ENCODE data around the gene SLC35F3. TPM values are rescaled to one million over a fixed set of nuclear protein-coding genes. Genes with fewer than 3 reads are reported as not detected.

SLC35F3 gene
- polyA plus RNA-seq, 1 of the 3 experiments (the other 2 are of a cell fraction) = 0.87 TPM

DNA sequence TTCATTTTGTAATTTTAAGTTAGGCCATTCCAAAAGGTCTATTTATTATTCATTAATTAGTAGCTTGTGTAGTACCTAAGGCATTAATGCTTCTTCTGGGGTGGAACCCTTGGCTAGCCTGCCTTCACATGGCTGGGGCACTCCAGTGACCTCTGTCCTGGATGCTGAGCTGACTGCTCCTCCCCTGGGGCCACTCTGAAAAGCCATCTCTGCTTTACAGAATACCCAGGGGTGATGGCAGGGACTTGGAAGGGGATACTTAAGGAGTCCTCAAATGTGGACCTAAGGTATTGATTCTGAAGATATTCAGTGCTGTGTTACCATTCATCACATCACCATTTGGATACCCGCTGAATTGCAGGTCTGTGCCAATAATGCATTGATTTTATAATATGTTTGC is 281.0 kb downstream of the SLC35F3 start:
- Histone ChIP-seq H3K79me2 (ENCODE audit: insufficient read depth) (no peaks in the 10 kb centered on the region), H3K27me3 (ENCODE audit: insufficient read depth) (no peaks in the 10 kb centered on the region; the same call in 1 of the 2 replicates), H3K4me3 (ENCODE audit: low read depth in 2 of 2, low read length in 1 of 2) (no peak overlapping the region), H3K4me1 (ENCODE audit: control insufficient read depth in 1 of 2, insufficient read depth in 2 of 2, low read depth in 1 of 2, low read length in 1 of 2) (no peaks in the 10 kb centered on the region), H3K4me2 (no peak overlapping the region), H3K9me2 (no peaks in the 10 kb centered on the region), H3K27ac (ENCODE audit: low read depth in 2 of 2, low read length in 1 of 2) (no peak overlapping the region), H3K9me3 (peaks cover 2% of the 10 kb centered on the region; the same call in 1 of the 2 replicates), H3F3A (replicated peaks; ENCODE audit: insufficient read depth) (no peaks in the 10 kb centered on the region), H4K20me1 (ENCODE audit: insufficient read depth) (no peaks in the 10 kb centered on the region), H3K36me3 (replicated peaks in 1 of 2; ENCODE audit: control insufficient read depth in 1 of 2, insufficient read depth in 2 of 2, low read length in 1 of 2) (no peaks in the 10 kb centered on the region), H3K9ac (no peak overlapping the region), H2AFZ (ENCODE audit: low read depth) (no peak overlapping the region)
- no peak for TF ChIP-seq NRF1 (IDR thresholded peaks at IDR 0.05; ENCODE audit: low read depth, low read length)
- no peak for TF ChIP-seq RXRA (IDR thresholded peaks at IDR 0.05; ENCODE audit: borderline replicate concordance, low read depth)
- TF ChIP-seq MXI1 (IDR thresholded peaks at IDR 0.05; ENCODE audit: low read depth, low read length) = no peak
- TF ChIP-seq MEF2A (IDR thresholded peaks at IDR 0.05; ENCODE audit: borderline replicate concordance, low read depth) = no peak
- TF ChIP-seq SIN3A (IDR thresholded peaks at IDR 0.05; ENCODE audit: borderline replicate concordance, low read depth, low read length) = no peak
- no peak for TF ChIP-seq NFIC (IDR thresholded peaks at IDR 0.05; ENCODE audit: borderline replicate concordance)
- TF ChIP-seq, protein P1, sequence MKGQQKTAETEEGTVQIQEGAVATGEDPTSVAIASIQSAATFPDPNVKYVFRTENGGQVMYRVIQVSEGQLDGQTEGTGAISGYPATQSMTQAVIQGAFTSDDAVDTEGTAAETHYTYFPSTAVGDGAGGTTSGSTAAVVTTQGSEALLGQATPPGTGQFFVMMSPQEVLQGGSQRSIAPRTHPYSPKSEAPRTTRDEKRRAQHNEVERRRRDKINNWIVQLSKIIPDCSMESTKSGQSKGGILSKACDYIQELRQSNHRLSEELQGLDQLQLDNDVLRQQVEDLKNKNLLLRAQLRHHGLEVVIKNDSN (IDR thresholded peaks at IDR 0.05; ENCODE audit: borderline replicate concordance, low read depth) = no peak
- TF ChIP-seq, protein P2, sequence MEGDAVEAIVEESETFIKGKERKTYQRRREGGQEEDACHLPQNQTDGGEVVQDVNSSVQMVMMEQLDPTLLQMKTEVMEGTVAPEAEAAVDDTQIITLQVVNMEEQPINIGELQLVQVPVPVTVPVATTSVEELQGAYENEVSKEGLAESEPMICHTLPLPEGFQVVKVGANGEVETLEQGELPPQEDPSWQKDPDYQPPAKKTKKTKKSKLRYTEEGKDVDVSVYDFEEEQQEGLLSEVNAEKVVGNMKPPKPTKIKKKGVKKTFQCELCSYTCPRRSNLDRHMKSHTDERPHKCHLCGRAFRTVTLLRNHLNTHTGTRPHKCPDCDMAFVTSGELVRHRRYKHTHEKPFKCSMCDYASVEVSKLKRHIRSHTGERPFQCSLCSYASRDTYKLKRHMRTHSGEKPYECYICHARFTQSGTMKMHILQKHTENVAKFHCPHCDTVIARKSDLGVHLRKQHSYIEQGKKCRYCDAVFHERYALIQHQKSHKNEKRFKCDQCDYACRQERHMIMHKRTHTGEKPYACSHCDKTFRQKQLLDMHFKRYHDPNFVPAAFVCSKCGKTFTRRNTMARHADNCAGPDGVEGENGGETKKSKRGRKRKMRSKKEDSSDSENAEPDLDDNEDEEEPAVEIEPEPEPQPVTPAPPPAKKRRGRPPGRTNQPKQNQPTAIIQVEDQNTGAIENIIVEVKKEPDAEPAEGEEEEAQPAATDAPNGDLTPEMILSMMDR (IDR thresholded peaks at IDR 0.05) = no peak
- TF ChIP-seq, protein P3, sequence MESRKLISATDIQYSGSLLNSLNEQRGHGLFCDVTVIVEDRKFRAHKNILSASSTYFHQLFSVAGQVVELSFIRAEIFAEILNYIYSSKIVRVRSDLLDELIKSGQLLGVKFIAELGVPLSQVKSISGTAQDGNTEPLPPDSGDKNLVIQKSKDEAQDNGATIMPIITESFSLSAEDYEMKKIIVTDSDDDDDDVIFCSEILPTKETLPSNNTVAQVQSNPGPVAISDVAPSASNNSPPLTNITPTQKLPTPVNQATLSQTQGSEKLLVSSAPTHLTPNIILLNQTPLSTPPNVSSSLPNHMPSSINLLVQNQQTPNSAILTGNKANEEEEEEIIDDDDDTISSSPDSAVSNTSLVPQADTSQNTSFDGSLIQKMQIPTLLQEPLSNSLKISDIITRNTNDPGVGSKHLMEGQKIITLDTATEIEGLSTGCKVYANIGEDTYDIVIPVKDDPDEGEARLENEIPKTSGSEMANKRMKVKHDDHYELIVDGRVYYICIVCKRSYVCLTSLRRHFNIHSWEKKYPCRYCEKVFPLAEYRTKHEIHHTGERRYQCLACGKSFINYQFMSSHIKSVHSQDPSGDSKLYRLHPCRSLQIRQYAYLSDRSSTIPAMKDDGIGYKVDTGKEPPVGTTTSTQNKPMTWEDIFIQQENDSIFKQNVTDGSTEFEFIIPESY (IDR thresholded peaks at IDR 0.05; ENCODE audit: borderline replicate concordance, low read depth) = no peak
- TF ChIP-seq TAF1 (IDR thresholded peaks at IDR 0.05; ENCODE audit: borderline replicate concordance, low read depth, low read length) = no peak
- TF ChIP-seq RCOR1 (IDR thresholded peaks at IDR 0.05; ENCODE audit: low read length) = no peak
- no peak for TF ChIP-seq ELF1 (IDR thresholded peaks at IDR 0.05)
- no peak for TF ChIP-seq YY1 (IDR thresholded peaks at IDR 0.05; ENCODE audit: low read depth)
- TF ChIP-seq, protein P4, sequence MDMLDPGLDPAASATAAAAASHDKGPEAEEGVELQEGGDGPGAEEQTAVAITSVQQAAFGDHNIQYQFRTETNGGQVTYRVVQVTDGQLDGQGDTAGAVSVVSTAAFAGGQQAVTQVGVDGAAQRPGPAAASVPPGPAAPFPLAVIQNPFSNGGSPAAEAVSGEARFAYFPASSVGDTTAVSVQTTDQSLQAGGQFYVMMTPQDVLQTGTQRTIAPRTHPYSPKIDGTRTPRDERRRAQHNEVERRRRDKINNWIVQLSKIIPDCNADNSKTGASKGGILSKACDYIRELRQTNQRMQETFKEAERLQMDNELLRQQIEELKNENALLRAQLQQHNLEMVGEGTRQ (IDR thresholded peaks at IDR 0.05; ENCODE audit: borderline replicate concordance, low read depth, low read length) = no peak
- no peak for TF ChIP-seq RFX5 (IDR thresholded peaks at IDR 0.05; ENCODE audit: low read length)
- POLR2A ChIA-PET = no interaction called here
- DNase-seq = no peak
- 72% methylated on average over 1 of the region's 1 CpG for WGBS (ENCODE audit: low lambda C conversion rate)
- CTCF ChIA-PET = interaction anchor here (1.8 to 5.9 kb wide), 2 partner anchors 27 to 125 kb away, joined by 7 to 24 read pairs; no protein-coding TSS in a partner anchor

All from SK-N-SH (cell line).